Measurements from ENCODE around the gene ZBTB22.
"Not testable (repeated sequence)": the region's sequence is repeated elsewhere in the genome, so short reads cannot be mapped to it uniquely, and the experiment has no call there.

ZBTB22 gene

DNA sequence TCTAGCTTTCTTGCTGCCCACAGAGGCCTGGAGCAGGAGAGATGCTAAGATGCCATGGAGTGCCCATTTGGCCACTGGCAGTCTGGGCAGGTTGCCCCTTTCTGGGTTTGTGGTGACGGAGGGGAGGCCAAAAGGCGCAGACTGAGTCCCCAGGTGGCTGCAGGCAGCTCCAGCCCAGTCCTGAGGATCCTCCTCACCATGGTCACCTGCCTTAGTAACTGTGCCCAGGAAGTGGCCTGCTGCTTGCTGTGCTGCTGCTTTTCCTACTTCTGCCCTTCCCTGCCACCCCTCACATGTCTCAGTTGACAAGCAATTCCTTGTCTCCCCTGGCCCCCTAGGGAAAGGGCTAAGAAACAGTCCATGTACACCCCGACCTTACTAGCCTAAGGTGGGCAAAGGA lies 38.8 kb upstream of the ZBTB22 start:
- no peak for DNase-seq
- H3K4me1 ChIP-seq (ENCODE audit: control insufficient read depth in 1 of 2, insufficient read depth in 2 of 2, low read length in 2 of 2), result no peaks in the 10 kb centered on the region
- no peak overlapping the region for H3K4ac ChIP-seq (ENCODE audit: low read depth, low read length)
- H2BK120ac ChIP-seq (ENCODE audit: insufficient read depth, low read length, poor library complexity), result no peak overlapping the region
- H3K27ac ChIP-seq (ENCODE audit: low read depth, low read length), result no peak overlapping the region
- no peak overlapping the region for H4K8ac ChIP-seq (ENCODE audit: low read depth, low read length)
- no peaks in the 10 kb centered on the region for H3K36me3 ChIP-seq (ENCODE audit: control insufficient read depth in 1 of 2, insufficient read depth in 2 of 2, low read length in 2 of 2)
- H3K79me1 ChIP-seq (ENCODE audit: low read length), result no peaks in the 10 kb centered on the region
- H3K79me2 ChIP-seq (ENCODE audit: control insufficient read depth, insufficient read depth, low read length, poor library complexity), result no peaks in the 10 kb centered on the region
- H3K14ac ChIP-seq (ENCODE audit: low read length), result no peak overlapping the region
- no peak overlapping the region for H2AFZ ChIP-seq (ENCODE audit: insufficient read depth, low read length, poor library complexity)
- no peaks in the 10 kb centered on the region for H3K27me3 ChIP-seq (ENCODE audit: insufficient read depth, low read length)
- no peak overlapping the region for H2BK12ac ChIP-seq (ENCODE audit: low read length)
- H4K91ac ChIP-seq (ENCODE audit: low read depth, low read length), result no peak overlapping the region
- H3K4me3 ChIP-seq (ENCODE audit: low read depth, low read length), result no peak overlapping the region
- no peak overlapping the region for H3K23ac ChIP-seq (ENCODE audit: low read length)
- no peak overlapping the region for H4K12ac ChIP-seq (ENCODE audit: low read depth, low read length)
- H3K9ac ChIP-seq (ENCODE audit: low read length), result no peak overlapping the region
- no peak overlapping the region for H2BK5ac ChIP-seq (ENCODE audit: low read depth, low read length, poor library complexity)
- no peak overlapping the region for H3K18ac ChIP-seq (ENCODE audit: low read length)
- WGBS (ENCODE audit: extremely low coverage, insufficient coverage, insufficient read length), result no CpG with 5 or more reads among the region's 3 CpGs
- H3K4me2 ChIP-seq (ENCODE audit: low read length), result no peak overlapping the region
- no peak overlapping the region for H2AK5ac ChIP-seq (ENCODE audit: low read length)
- no peaks in the 10 kb centered on the region for H3K9me3 ChIP-seq (ENCODE audit: insufficient read depth, low read depth, low read length)

GRCh38 chr6:33355860-33356259 lies 38.3 kb upstream of the ZBTB22 start:
- no CpG with 5 or more reads among the region's 6 CpGs for WGBS (ENCODE audit: extremely low coverage, insufficient coverage, insufficient read length)
- H3K14ac ChIP-seq (ENCODE audit: low read length); H2BK12ac ChIP-seq (ENCODE audit: low read length): not testable (repeated sequence)

DNA sequence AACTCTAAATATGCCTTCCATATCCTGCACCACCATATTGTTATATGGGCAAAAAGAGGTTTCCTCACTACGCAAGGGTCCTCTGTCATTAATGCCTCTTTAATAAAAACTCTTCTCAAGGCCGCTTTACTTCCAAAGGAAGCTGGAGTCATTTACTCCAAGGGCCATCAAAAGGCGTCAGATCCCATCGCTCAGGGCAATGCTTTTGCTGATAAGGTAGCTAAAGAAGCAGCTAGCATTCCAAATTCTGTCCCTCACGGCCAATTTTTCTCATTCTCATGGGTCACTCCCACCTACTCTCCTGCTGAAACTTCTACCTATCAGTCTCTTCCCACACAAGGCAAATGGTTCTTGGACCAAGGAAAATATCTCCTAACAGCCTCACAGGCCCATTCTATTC lies 30.3 kb upstream of the ZBTB22 start:
- no peak overlapping the region for H3K27ac ChIP-seq (ENCODE audit: low read depth, low read length)
- no peak overlapping the region for H3K4me2 ChIP-seq (ENCODE audit: low read length)
- H3K4ac ChIP-seq (ENCODE audit: low read depth, low read length), result no peak overlapping the region
- no peak overlapping the region for H3K4me3 ChIP-seq (ENCODE audit: low read depth, low read length)
- no peak overlapping the region for H4K8ac ChIP-seq (ENCODE audit: low read depth, low read length)
- no peak overlapping the region for H4K12ac ChIP-seq (ENCODE audit: low read depth, low read length)
- no peaks in the 10 kb centered on the region for H3K4me1 ChIP-seq (ENCODE audit: control insufficient read depth in 1 of 2, insufficient read depth in 2 of 2, low read length in 2 of 2)
- H3K9ac ChIP-seq (ENCODE audit: low read length), result no peak overlapping the region
- no peak overlapping the region for H2AK5ac ChIP-seq (ENCODE audit: low read length)
- peak; percentile 66 to 86 for DNase-seq
- no peak overlapping the region for H2BK5ac ChIP-seq (ENCODE audit: low read depth, low read length, poor library complexity)
- H2BK120ac ChIP-seq (ENCODE audit: insufficient read depth, low read length, poor library complexity), result no peak overlapping the region
- no CpG with 5 or more reads among the region's 5 CpGs for WGBS (ENCODE audit: extremely low coverage, insufficient coverage, insufficient read length)
- no peak overlapping the region for H2BK12ac ChIP-seq (ENCODE audit: low read length)
- no peak overlapping the region for H3K23ac ChIP-seq (ENCODE audit: low read length)
- no peaks in the 10 kb centered on the region for H3K79me2 ChIP-seq (ENCODE audit: control insufficient read depth, insufficient read depth, low read length, poor library complexity)
- H4K91ac ChIP-seq (ENCODE audit: low read depth, low read length), result no peak overlapping the region
- H3K18ac ChIP-seq (ENCODE audit: low read length), result no peak overlapping the region
- no peaks in the 10 kb centered on the region for H3K36me3 ChIP-seq (ENCODE audit: control insufficient read depth in 1 of 2, insufficient read depth in 2 of 2, low read length in 2 of 2)
- H3K14ac ChIP-seq (ENCODE audit: low read length), result no peak overlapping the region
- H3K79me1 ChIP-seq (ENCODE audit: low read length), result no peaks in the 10 kb centered on the region
- H2AFZ ChIP-seq (ENCODE audit: insufficient read depth, low read length, poor library complexity), result no peak overlapping the region
- no peaks in the 10 kb centered on the region for H3K9me3 ChIP-seq (ENCODE audit: insufficient read depth, low read depth, low read length)
- H3K27me3 ChIP-seq (ENCODE audit: insufficient read depth, low read length), result no peaks in the 10 kb centered on the region

More at GRCh38 chr6:33355860-33356259, 38.3 kb upstream of the ZBTB22 start:
- H3K27ac ChIP-seq (ENCODE audit: low read depth, low read length); H4K8ac ChIP-seq (ENCODE audit: low read depth, low read length); H3K9me3 ChIP-seq (ENCODE audit: insufficient read depth, low read depth, low read length); H3K36me3 ChIP-seq (ENCODE audit: control insufficient read depth in 1 of 2, insufficient read depth in 2 of 2, low read length in 2 of 2); DNase-seq; H3K9ac ChIP-seq (ENCODE audit: low read length); H3K27me3 ChIP-seq (ENCODE audit: insufficient read depth, low read length); H3K79me1 ChIP-seq (ENCODE audit: low read length); H3K4me2 ChIP-seq (ENCODE audit: low read length); H3K4me3 ChIP-seq (ENCODE audit: low read depth, low read length); H4K91ac ChIP-seq (ENCODE audit: low read depth, low read length); H3K4me1 ChIP-seq (ENCODE audit: control insufficient read depth in 1 of 2, insufficient read depth in 2 of 2, low read length in 2 of 2); H4K12ac ChIP-seq (ENCODE audit: low read depth, low read length); H3K79me2 ChIP-seq (ENCODE audit: control insufficient read depth, insufficient read depth, low read length, poor library complexity); H2BK5ac ChIP-seq (ENCODE audit: low read depth, low read length, poor library complexity); H2AFZ ChIP-seq (ENCODE audit: insufficient read depth, low read length, poor library complexity); H3K18ac ChIP-seq (ENCODE audit: low read length); H2BK120ac ChIP-seq (ENCODE audit: insufficient read depth, low read length, poor library complexity); H3K4ac ChIP-seq (ENCODE audit: low read depth, low read length); H2AK5ac ChIP-seq (ENCODE audit: low read length); H3K23ac ChIP-seq (ENCODE audit: low read length): not testable (repeated sequence)

DNA sequence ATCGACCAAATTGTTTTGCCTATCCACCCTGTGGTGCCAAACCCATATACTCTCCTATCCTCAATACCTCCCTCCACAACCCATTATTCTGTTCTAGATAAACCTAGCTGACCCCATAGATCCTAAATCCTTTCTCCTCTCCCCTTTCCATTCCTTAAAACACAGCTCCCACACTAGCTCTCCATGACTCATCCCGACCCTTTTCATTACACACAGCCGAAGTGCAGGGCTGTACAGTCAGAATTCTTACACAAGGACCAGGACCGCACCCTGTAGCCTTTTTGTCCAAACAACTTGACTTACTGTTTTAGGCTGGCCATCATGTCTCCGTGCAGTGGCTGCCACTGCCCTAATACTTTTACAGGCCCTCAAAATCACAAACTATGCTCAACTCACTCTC lies 29.4 kb upstream of the ZBTB22 start:
- H3K14ac ChIP-seq (ENCODE audit: low read length); H3K9me3 ChIP-seq (ENCODE audit: insufficient read depth, low read depth, low read length); H2BK5ac ChIP-seq (ENCODE audit: low read depth, low read length, poor library complexity); H2BK12ac ChIP-seq (ENCODE audit: low read length); H3K4me1 ChIP-seq (ENCODE audit: control insufficient read depth in 1 of 2, insufficient read depth in 2 of 2, low read length in 2 of 2); H3K4ac ChIP-seq (ENCODE audit: low read depth, low read length); H3K9ac ChIP-seq (ENCODE audit: low read length); H3K23ac ChIP-seq (ENCODE audit: low read length); H3K18ac ChIP-seq (ENCODE audit: low read length); H3K36me3 ChIP-seq (ENCODE audit: control insufficient read depth in 1 of 2, insufficient read depth in 2 of 2, low read length in 2 of 2); H3K27ac ChIP-seq (ENCODE audit: low read depth, low read length); H4K12ac ChIP-seq (ENCODE audit: low read depth, low read length); H3K4me2 ChIP-seq (ENCODE audit: low read length); H2BK120ac ChIP-seq (ENCODE audit: insufficient read depth, low read length, poor library complexity); H2AFZ ChIP-seq (ENCODE audit: insufficient read depth, low read length, poor library complexity); H3K79me1 ChIP-seq (ENCODE audit: low read length); H3K4me3 ChIP-seq (ENCODE audit: low read depth, low read length); H4K8ac ChIP-seq (ENCODE audit: low read depth, low read length); H3K79me2 ChIP-seq (ENCODE audit: control insufficient read depth, insufficient read depth, low read length, poor library complexity); H3K27me3 ChIP-seq (ENCODE audit: insufficient read depth, low read length); H4K91ac ChIP-seq (ENCODE audit: low read depth, low read length); H2AK5ac ChIP-seq (ENCODE audit: low read length): not testable (repeated sequence)
- DNase-seq, result peak; percentile 45 to 54
- 100% methylated on average over 1 of the region's 5 CpGs for WGBS (ENCODE audit: extremely low coverage, insufficient coverage, insufficient read length)
